ENCODE results near the gene CSNK1A1. TPM values are rescaled to one million over a fixed set of nuclear protein-coding genes. Genes with fewer than 3 reads are reported as not detected.

Gene CSNK1A1
- total RNA-seq, 4 donors from 2014 or later = 273 to 365 (median 320) TPM

GRCh38 chr5:149489605-149490037 lies 61.6 kb downstream of the CSNK1A1 start:
- 10% methylated on average over 7 of the region's 7 CpGs for WGBS
- Histone ChIP-seq H3K4me3 (no peak overlapping the region), H3K27ac (peak overlapping the region; percentile 57), H3K4me1 (peaks cover 65% of the 10 kb centered on the region), H3K27me3 (no peaks in the 10 kb centered on the region), H3K9me3 (no peaks in the 10 kb centered on the region), H3K36me3 (peaks cover 6% of the 10 kb centered on the region)
- no peak for DNase-seq (ENCODE audit: low spot score in 2 of 2)
- TF ChIP-seq POLR2AphosphoS5 (IDR thresholded peaks at IDR 0.05) (peak in 1 of 3 donors; percentile 52), EP300 (IDR thresholded peaks at IDR 0.05) (peak; percentile 77), POLR2A (IDR thresholded peaks at IDR 0.05) (no peak)
- TF ChIP-seq, protein P1, sequence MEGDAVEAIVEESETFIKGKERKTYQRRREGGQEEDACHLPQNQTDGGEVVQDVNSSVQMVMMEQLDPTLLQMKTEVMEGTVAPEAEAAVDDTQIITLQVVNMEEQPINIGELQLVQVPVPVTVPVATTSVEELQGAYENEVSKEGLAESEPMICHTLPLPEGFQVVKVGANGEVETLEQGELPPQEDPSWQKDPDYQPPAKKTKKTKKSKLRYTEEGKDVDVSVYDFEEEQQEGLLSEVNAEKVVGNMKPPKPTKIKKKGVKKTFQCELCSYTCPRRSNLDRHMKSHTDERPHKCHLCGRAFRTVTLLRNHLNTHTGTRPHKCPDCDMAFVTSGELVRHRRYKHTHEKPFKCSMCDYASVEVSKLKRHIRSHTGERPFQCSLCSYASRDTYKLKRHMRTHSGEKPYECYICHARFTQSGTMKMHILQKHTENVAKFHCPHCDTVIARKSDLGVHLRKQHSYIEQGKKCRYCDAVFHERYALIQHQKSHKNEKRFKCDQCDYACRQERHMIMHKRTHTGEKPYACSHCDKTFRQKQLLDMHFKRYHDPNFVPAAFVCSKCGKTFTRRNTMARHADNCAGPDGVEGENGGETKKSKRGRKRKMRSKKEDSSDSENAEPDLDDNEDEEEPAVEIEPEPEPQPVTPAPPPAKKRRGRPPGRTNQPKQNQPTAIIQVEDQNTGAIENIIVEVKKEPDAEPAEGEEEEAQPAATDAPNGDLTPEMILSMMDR (IDR thresholded peaks at IDR 0.05) = no peak

GRCh38 chr5:149488645-149489306 lies 62.5 kb downstream of the CSNK1A1 start:
- TF ChIP-seq EP300 (IDR thresholded peaks at IDR 0.05) (no peak), POLR2AphosphoS5 (IDR thresholded peaks at IDR 0.05) (peak in 1 of 3 donors; percentile 42), POLR2A (IDR thresholded peaks at IDR 0.05) (no peak)
- TF ChIP-seq, protein P1 (IDR thresholded peaks at IDR 0.05) = no peak
- no peak for DNase-seq (ENCODE audit: low spot score in 2 of 2)
- no peaks in the 10 kb centered on the region for H3K36me3 ChIP-seq
- H3K4me3 ChIP-seq = no peak overlapping the region
- H3K27me3 ChIP-seq = no peaks in the 10 kb centered on the region
- H3K9me3 ChIP-seq = no peaks in the 10 kb centered on the region
- peak overlapping the region; percentile 94 for H3K27ac ChIP-seq
- 52% methylated on average over 19 of the region's 19 CpGs for WGBS
- peaks cover 68% of the 10 kb centered on the region for H3K4me1 ChIP-seq

GRCh38 chr5:149487672-149488071 lies 63.6 kb downstream of the CSNK1A1 start:
- Histone ChIP-seq H3K4me1 (peaks cover 69% of the 10 kb centered on the region), H3K4me3 (no peak overlapping the region), H3K27ac (peak overlapping the region; percentile 94), H3K27me3 (no peaks in the 10 kb centered on the region), H3K9me3 (no peaks in the 10 kb centered on the region), H3K36me3 (no peaks in the 10 kb centered on the region)
- no peak for TF ChIP-seq POLR2A (IDR thresholded peaks at IDR 0.05)
- TF ChIP-seq, protein P1 (IDR thresholded peaks at IDR 0.05) = no peak
- TF ChIP-seq POLR2AphosphoS5 (IDR thresholded peaks at IDR 0.05) = no peak
- TF ChIP-seq EP300 (IDR thresholded peaks at IDR 0.05) = no peak
- WGBS = 72% methylated on average over 2 of the region's 2 CpGs
- no peak for DNase-seq (ENCODE audit: low spot score in 2 of 2)

DNA sequence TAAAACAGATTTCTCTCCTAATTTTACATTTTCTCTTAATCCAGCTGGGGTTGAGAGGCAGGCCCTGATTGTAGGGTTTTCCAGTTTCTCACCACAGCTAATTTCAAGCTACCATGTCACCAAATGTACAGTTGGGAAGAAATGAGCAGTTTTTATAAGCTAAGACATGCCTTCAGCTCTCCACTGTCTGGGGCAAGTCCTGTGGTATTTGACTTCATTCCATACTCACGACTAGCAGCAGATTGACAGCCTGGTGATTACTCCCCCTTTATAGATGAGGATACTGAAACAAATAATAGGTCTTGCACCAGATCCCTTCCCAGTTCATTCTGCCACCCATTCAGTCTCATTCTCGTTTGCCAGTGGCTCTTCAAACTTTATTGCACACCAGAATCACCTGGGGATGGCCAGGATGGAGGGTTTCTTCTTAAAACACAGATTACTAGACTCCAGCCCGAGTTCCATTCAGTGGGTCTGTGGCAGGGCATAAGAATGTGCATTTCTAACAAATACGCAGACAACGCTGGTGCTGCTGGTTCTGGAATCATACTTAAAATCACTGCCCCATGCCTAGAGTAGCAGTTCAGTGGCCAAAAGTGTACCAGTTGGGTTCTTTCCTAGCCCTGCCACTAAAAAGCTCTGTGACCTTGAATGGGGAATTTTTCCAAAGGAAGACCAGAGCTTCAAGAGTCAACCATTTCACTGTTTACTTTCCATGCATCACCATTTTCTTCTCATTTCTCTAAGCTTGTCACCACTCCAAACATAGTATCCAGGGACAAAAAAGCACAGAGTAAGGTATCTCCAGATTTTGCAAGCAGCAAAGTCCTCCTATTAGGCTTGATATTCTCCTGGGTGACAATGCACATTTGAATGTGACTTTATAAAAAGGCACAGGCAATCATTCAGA lies 64.3 kb downstream of the CSNK1A1 start:
- Histone ChIP-seq H3K4me3 (no peak overlapping the region), H3K9me3 (no peaks in the 10 kb centered on the region), H3K27ac (peak overlapping the region; percentile 94), H3K36me3 (no peaks in the 10 kb centered on the region), H3K4me1 (peaks cover 72% of the 10 kb centered on the region), H3K27me3 (no peaks in the 10 kb centered on the region)
- 43% methylated on average over 5 of the region's 5 CpGs for WGBS
- no peak for TF ChIP-seq POLR2AphosphoS5 (IDR thresholded peaks at IDR 0.05)
- TF ChIP-seq, protein P1 (IDR thresholded peaks at IDR 0.05) = no peak
- TF ChIP-seq EP300 (IDR thresholded peaks at IDR 0.05) = no peak
- TF ChIP-seq POLR2A (IDR thresholded peaks at IDR 0.05) = no peak
- DNase-seq (ENCODE audit: low spot score in 2 of 2) = no peak
